ENCODE results near the gene TSHZ2. TPM values are rescaled to one million over a fixed set of nuclear protein-coding genes. Genes with fewer than 3 reads are reported as not detected.

TSHZ2 gene
- total RNA-seq, 1 donor from 2014 or later = 1.2 TPM

DNA sequence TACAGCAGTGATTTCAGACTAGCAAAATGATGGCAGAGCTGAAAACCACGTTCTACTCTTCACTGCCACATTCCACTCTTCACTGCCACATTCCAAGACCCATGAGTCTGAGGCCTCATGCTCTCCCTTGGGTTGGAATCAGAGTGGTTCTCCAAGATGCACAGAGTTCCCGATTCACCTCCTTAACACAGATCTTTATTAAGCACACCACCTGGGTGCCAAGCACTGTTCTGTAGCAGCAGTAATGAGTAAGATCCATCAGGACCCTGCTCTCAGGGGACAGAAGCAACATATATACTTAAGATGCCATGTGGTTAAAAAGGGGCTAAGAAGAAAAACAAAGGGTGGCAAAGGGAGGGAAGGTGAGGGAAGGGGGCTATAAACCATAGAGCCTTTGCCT lies 26.9 kb downstream of the TSHZ2 start:
- H3K27ac Mint-ChIP-seq (ENCODE audit: unreplicated experiment) = no peak overlapping the region
- DNase-seq (ENCODE audit: low read depth) (no peak), FAIRE-seq (no peak)
- Histone ChIP-seq H3K27me3 (ENCODE audit: insufficient read depth, low read length) (no peaks in the 10 kb centered on the region), H3K9ac (ENCODE audit: low read length) (no peak overlapping the region), H3K9me3 (ENCODE audit: insufficient read depth, low read depth, low read length) (no peaks in the 10 kb centered on the region), H3K27ac (ENCODE audit: low read depth, low read length) (no peak overlapping the region), H3K36me3 (ENCODE audit: insufficient read depth, low read length) (no peaks in the 10 kb centered on the region), H3K79me2 (ENCODE audit: insufficient read depth, low read length) (no peaks in the 10 kb centered on the region), H3K4me2 (ENCODE audit: low read length) (no peak overlapping the region), H4K20me1 (ENCODE audit: insufficient read depth, low read length) (no peaks in the 10 kb centered on the region), H2AFZ (ENCODE audit: low read depth, low read length) (no peak overlapping the region), H3K4me1 (ENCODE audit: insufficient read depth, low read length) (no peaks in the 10 kb centered on the region), H3K4me3 (ENCODE audit: insufficient read depth, low read depth, low read length) (no peak overlapping the region)
- peaks cover 15% of the 10 kb centered on the region for H3K4me1 Mint-ChIP-seq (ENCODE audit: low read depth, unreplicated experiment)
- no peaks in the 10 kb centered on the region for H3K9me3 Mint-ChIP-seq (ENCODE audit: unreplicated experiment)
- no peaks in the 10 kb centered on the region for H3K36me3 Mint-ChIP-seq (ENCODE audit: low read depth, unreplicated experiment)
- no peak overlapping the region for H3K4me3 Mint-ChIP-seq (ENCODE audit: unreplicated experiment)
- peaks cover 5% of the 10 kb centered on the region for H3K27me3 Mint-ChIP-seq (ENCODE audit: low read depth, unreplicated experiment)
- TF ChIP-seq CTCF (IDR thresholded peaks at IDR 0.05; ENCODE audit: insufficient read depth, low read depth, low read length) (no peak), EZH2 (IDR thresholded peaks at IDR 0.05; ENCODE audit: insufficient read depth, low read length) (no peak)

GRCh38 chr20:53001498-53002301 lies 29.5 kb downstream of the TSHZ2 start:
- DNase-seq (ENCODE audit: low read depth) (peak; percentile 90), FAIRE-seq (no peak)
- TF ChIP-seq EZH2 (IDR thresholded peaks at IDR 0.05; ENCODE audit: insufficient read depth, low read length) (no peak), CTCF (IDR thresholded peaks at IDR 0.05; ENCODE audit: insufficient read depth, low read depth, low read length) (no peak)
- peaks cover 5% of the 10 kb centered on the region for H3K27me3 Mint-ChIP-seq (ENCODE audit: low read depth, unreplicated experiment)
- Histone ChIP-seq H3K79me2 (ENCODE audit: insufficient read depth, low read length) (no peaks in the 10 kb centered on the region), H4K20me1 (ENCODE audit: insufficient read depth, low read length) (no peaks in the 10 kb centered on the region), H3K36me3 (ENCODE audit: insufficient read depth, low read length) (no peaks in the 10 kb centered on the region), H2AFZ (ENCODE audit: low read depth, low read length) (no peak overlapping the region), H3K27ac (ENCODE audit: low read depth, low read length) (no peak overlapping the region), H3K4me3 (ENCODE audit: insufficient read depth, low read depth, low read length) (no peak overlapping the region), H3K9me3 (ENCODE audit: insufficient read depth, low read depth, low read length) (no peaks in the 10 kb centered on the region), H3K4me1 (ENCODE audit: insufficient read depth, low read length) (no peaks in the 10 kb centered on the region), H3K27me3 (ENCODE audit: insufficient read depth, low read length) (no peaks in the 10 kb centered on the region), H3K9ac (ENCODE audit: low read length) (no peak overlapping the region), H3K4me2 (ENCODE audit: low read length) (no peak overlapping the region)
- H3K27ac Mint-ChIP-seq (ENCODE audit: unreplicated experiment) = no peak overlapping the region
- H3K36me3 Mint-ChIP-seq (ENCODE audit: low read depth, unreplicated experiment) = no peaks in the 10 kb centered on the region
- H3K4me3 Mint-ChIP-seq (ENCODE audit: unreplicated experiment) = no peak overlapping the region
- H3K9me3 Mint-ChIP-seq (ENCODE audit: unreplicated experiment) = no peaks in the 10 kb centered on the region
- peaks cover 15% of the 10 kb centered on the region for H3K4me1 Mint-ChIP-seq (ENCODE audit: low read depth, unreplicated experiment)

DNA sequence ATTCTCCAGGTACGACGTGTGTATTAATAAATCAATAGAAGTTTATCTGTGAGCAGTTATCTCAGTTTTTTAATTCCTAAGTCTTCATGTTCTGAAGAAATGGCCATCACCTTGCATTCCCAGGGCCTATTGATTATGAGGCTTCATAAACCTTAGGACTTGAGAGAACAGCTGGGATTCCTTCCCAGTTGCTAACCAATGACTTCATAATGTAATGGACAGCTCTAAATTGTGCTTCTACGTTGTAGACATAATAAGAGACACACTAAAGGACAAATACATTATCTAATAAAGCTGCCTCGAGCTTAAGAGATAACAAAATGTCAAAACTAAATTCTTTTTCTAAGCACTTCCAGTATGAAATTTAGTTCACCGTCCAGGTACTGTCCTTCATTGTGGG lies 30.6 kb downstream of the TSHZ2 start:
- Histone ChIP-seq H3K4me2 (ENCODE audit: low read length) (no peak overlapping the region), H3K4me3 (ENCODE audit: insufficient read depth, low read depth, low read length) (no peak overlapping the region), H3K9ac (ENCODE audit: low read length) (peak overlapping the region; percentile 30), H3K36me3 (ENCODE audit: insufficient read depth, low read length) (no peaks in the 10 kb centered on the region), H3K79me2 (ENCODE audit: insufficient read depth, low read length) (no peaks in the 10 kb centered on the region), H2AFZ (ENCODE audit: low read depth, low read length) (no peak overlapping the region), H3K9me3 (ENCODE audit: insufficient read depth, low read depth, low read length) (no peaks in the 10 kb centered on the region), H3K27me3 (ENCODE audit: insufficient read depth, low read length) (no peaks in the 10 kb centered on the region), H4K20me1 (ENCODE audit: insufficient read depth, low read length) (no peaks in the 10 kb centered on the region), H3K27ac (ENCODE audit: low read depth, low read length) (no peak overlapping the region), H3K4me1 (ENCODE audit: insufficient read depth, low read length) (no peaks in the 10 kb centered on the region)
- TF ChIP-seq EZH2 (IDR thresholded peaks at IDR 0.05; ENCODE audit: insufficient read depth, low read length) = no peak
- TF ChIP-seq CTCF (IDR thresholded peaks at IDR 0.05; ENCODE audit: insufficient read depth, low read depth, low read length) = no peak
- H3K36me3 Mint-ChIP-seq (ENCODE audit: low read depth, unreplicated experiment) = no peaks in the 10 kb centered on the region
- FAIRE-seq (no peak), DNase-seq (ENCODE audit: low read depth) (peak; percentile 56)
- peaks cover 15% of the 10 kb centered on the region for H3K4me1 Mint-ChIP-seq (ENCODE audit: low read depth, unreplicated experiment)
- peaks cover 5% of the 10 kb centered on the region for H3K27me3 Mint-ChIP-seq (ENCODE audit: low read depth, unreplicated experiment)
- no peak overlapping the region for H3K27ac Mint-ChIP-seq (ENCODE audit: unreplicated experiment)
- H3K4me3 Mint-ChIP-seq (ENCODE audit: unreplicated experiment) = no peak overlapping the region
- H3K9me3 Mint-ChIP-seq (ENCODE audit: unreplicated experiment) = no peaks in the 10 kb centered on the region

Data from astrocyte (in vitro differentiated cells and primary cell).